CD4-positive, alpha-beta T cell treated with Interferon gamma for 1 hour (primary cell): ENCODE data around the gene MUC12.

Experiments used
- DNase-seq: peaks from one replicate; pipeline ENCODE4 v3.0.0-alpha.2; 2020

The MUC12 gene

GRCh38 chr7:101066141-101066832 is 96.9 kb downstream of the MUC12 start:
- DNase-seq = no peak

- DNase-seq = no peak
Measured at GRCh38 chr7:101066833-101067177, 97.4 kb downstream of the MUC12 start.

- no peak for DNase-seq
Measured at GRCh38 chr7:101068401-101068800, 99.0 kb downstream of the MUC12 start.
